ENCODE data around the gene PLXNC1. TPM values are rescaled to one million over a fixed set of nuclear protein-coding genes. Genes with fewer than 3 reads are reported as not detected.

PLXNC1 gene
- polyA plus RNA-seq, 1 donor (not counting 4 experiments of a cell fraction or from before 2014, with no cell fraction given), result 0.17 TPM

DNA sequence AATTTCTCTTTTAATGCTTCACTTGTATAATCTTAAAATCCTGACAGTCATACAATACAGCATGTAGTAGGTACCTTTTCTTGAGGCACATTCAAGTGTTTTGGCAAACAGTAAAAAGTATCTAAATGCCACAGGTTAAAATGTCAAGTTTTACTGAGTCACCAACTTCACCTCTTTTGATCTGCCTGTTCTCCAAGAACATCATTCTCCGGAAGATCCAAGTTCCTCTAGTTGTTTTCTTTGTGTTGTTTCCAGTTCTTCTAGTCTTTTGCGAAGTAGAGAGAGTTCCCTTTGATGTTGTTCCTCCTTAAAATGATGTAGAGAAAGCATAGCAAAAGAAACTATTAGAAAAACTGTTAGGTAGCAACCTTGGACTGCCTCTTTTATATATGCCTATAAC lies 160.2 kb downstream of the PLXNC1 start:
- dilution Hi-C loops (cut with MboI; ENCODE audit: extremely low pct_ligation_motif_present, low sequenced_read_pairs), result no loop called here
- no peaks in the 10 kb centered on the region for H3K79me2 ChIP-seq (ENCODE audit: control insufficient read depth, insufficient read depth, low read length)
- TF ChIP-seq, protein P1, sequence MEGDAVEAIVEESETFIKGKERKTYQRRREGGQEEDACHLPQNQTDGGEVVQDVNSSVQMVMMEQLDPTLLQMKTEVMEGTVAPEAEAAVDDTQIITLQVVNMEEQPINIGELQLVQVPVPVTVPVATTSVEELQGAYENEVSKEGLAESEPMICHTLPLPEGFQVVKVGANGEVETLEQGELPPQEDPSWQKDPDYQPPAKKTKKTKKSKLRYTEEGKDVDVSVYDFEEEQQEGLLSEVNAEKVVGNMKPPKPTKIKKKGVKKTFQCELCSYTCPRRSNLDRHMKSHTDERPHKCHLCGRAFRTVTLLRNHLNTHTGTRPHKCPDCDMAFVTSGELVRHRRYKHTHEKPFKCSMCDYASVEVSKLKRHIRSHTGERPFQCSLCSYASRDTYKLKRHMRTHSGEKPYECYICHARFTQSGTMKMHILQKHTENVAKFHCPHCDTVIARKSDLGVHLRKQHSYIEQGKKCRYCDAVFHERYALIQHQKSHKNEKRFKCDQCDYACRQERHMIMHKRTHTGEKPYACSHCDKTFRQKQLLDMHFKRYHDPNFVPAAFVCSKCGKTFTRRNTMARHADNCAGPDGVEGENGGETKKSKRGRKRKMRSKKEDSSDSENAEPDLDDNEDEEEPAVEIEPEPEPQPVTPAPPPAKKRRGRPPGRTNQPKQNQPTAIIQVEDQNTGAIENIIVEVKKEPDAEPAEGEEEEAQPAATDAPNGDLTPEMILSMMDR (optimal IDR thresholded peaks at IDR 0.05 in 1 of 3, IDR thresholded peaks at IDR 0.05 in 1 of 3, conservative IDR thresholded peaks at IDR 0.05 in 1 of 3; ENCODE audit: extremely low read depth in 1 of 3, insufficient read depth in 2 of 3, low read length in 3 of 3), result no peak
- TF ChIP-seq EZH2 (IDR thresholded peaks at IDR 0.05; ENCODE audit: low read length), result no peak
- H3K27me3 ChIP-seq (ENCODE audit: control insufficient read depth, extremely low read depth, insufficient read depth, low read length), result no peaks in the 10 kb centered on the region
- H2AFZ ChIP-seq (ENCODE audit: control insufficient read depth, low read length), result no peak overlapping the region
- no peaks in the 10 kb centered on the region for H3K9me3 ChIP-seq (ENCODE audit: control insufficient read depth, low read depth, low read length)
- no peaks in the 10 kb centered on the region for H3K4me1 ChIP-seq (ENCODE audit: control insufficient read depth, extremely low read depth, insufficient read depth, low read length)
- H3K4me2 ChIP-seq (ENCODE audit: control insufficient read depth, extremely low read depth, insufficient read depth, low read depth, low read length), result no peak overlapping the region
- H3K9me1 ChIP-seq (ENCODE audit: control insufficient read depth, extremely low read depth, insufficient read depth, low read length), result no peaks in the 10 kb centered on the region
- FAIRE-seq (no peak), DNase-seq (ENCODE audit: low read depth, low spot score) (no peak)
- peaks cover 0 to 5% of the 10 kb centered on the region in 2 experiments for H3K36me3 ChIP-seq (ENCODE audit: control insufficient read depth in 2 of 2, extremely low read depth in 1 of 2, insufficient read depth in 2 of 2, low read length in 2 of 2)
- H3K27ac ChIP-seq (ENCODE audit: control insufficient read depth, insufficient read depth, low read length), result no peak overlapping the region
- no peaks in the 10 kb centered on the region for H4K20me1 ChIP-seq (ENCODE audit: control insufficient read depth, extremely low read depth, insufficient read depth, low read length)
- no peak overlapping the region for H3K9ac ChIP-seq (ENCODE audit: control insufficient read depth, extremely low read depth, insufficient read depth, low read length)
- no peak overlapping the region for H3K4me3 ChIP-seq (ENCODE audit: control insufficient read depth in 2 of 3, extremely low read depth in 1 of 3, insufficient read depth in 2 of 3, low read depth in 1 of 3, low read length in 3 of 3)

DNA sequence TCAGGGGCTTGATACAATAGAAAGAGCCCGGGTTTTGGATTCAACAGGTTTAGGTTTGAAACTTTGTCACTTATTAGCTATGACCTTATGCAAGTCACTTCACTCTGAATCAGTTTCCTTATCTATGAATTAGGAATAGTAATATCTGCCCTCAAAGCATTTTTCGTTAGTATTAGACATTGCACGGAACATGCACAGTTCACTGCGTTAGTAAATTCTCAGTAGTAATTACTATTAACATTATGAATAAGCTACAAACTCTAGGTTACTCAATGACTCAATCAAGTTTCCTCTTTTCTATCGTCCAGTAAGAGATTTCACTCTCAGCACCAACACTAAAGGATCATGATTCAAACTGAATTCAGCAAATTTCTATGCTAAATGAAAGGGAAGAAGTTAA lies 161.0 kb downstream of the PLXNC1 start:
- no peak for DNase-seq (ENCODE audit: low read depth, low spot score)
- no peaks in the 10 kb centered on the region for H3K27me3 ChIP-seq (ENCODE audit: control insufficient read depth, extremely low read depth, insufficient read depth, low read length)
- no peaks in the 10 kb centered on the region for H3K9me3 ChIP-seq (ENCODE audit: control insufficient read depth, low read depth, low read length)
- H3K4me3 ChIP-seq (ENCODE audit: control insufficient read depth in 2 of 3, extremely low read depth in 1 of 3, insufficient read depth in 2 of 3, low read depth in 1 of 3, low read length in 3 of 3), result no peak overlapping the region
- H4K20me1 ChIP-seq (ENCODE audit: control insufficient read depth, extremely low read depth, insufficient read depth, low read length), result no peaks in the 10 kb centered on the region
- TF ChIP-seq, protein P1 (optimal IDR thresholded peaks at IDR 0.05 in 1 of 3, IDR thresholded peaks at IDR 0.05 in 1 of 3, conservative IDR thresholded peaks at IDR 0.05 in 1 of 3; ENCODE audit: extremely low read depth in 1 of 3, insufficient read depth in 2 of 3, low read length in 3 of 3), result no peak
- no peak overlapping the region for H3K27ac ChIP-seq (ENCODE audit: control insufficient read depth, insufficient read depth, low read length)
- H3K4me2 ChIP-seq (ENCODE audit: control insufficient read depth, extremely low read depth, insufficient read depth, low read depth, low read length), result no peak overlapping the region
- peaks cover 0 to 5% of the 10 kb centered on the region in 2 experiments for H3K36me3 ChIP-seq (ENCODE audit: control insufficient read depth in 2 of 2, extremely low read depth in 1 of 2, insufficient read depth in 2 of 2, low read length in 2 of 2)
- H3K4me1 ChIP-seq (ENCODE audit: control insufficient read depth, extremely low read depth, insufficient read depth, low read length), result no peaks in the 10 kb centered on the region
- dilution Hi-C loops (cut with MboI; ENCODE audit: extremely low pct_ligation_motif_present, low sequenced_read_pairs), result no loop called here
- no peak overlapping the region for H2AFZ ChIP-seq (ENCODE audit: control insufficient read depth, low read length)
- no peaks in the 10 kb centered on the region for H3K9me1 ChIP-seq (ENCODE audit: control insufficient read depth, extremely low read depth, insufficient read depth, low read length)
- no peak overlapping the region for H3K9ac ChIP-seq (ENCODE audit: control insufficient read depth, extremely low read depth, insufficient read depth, low read length)
- FAIRE-seq, result no peak
- no peaks in the 10 kb centered on the region for H3K79me2 ChIP-seq (ENCODE audit: control insufficient read depth, insufficient read depth, low read length)
